ENCODE results near the gene CRP. TPM values are rescaled to one million over a fixed set of nuclear protein-coding genes. Genes with fewer than 3 reads are reported as not detected.

Gene CRP
- polyA plus RNA-seq (2012; ENCODE audit: insufficient read depth, insufficient read length, low read depth), result not detected

GRCh38 chr1:159714529-159714928 lies at the start of gene CRP:
TSS of gene CRP (minus strand) at chr1:159714589. CDS start at chr1:159714485, 104 bp downstream.
- DNase-seq, result no peak
- TF ChIP-seq CTCF (IDR thresholded peaks at IDR 0.05; ENCODE audit: low read depth, low read length), result no peak
- Histone ChIP-seq H3K4me1 (no peaks in the 10 kb centered on the region), H3K27me3 (no peaks in the 10 kb centered on the region), H3K4me3 (ENCODE audit: low read depth, low read length) (no peak within 1 kb of the TSS), H3K36me3 (no peaks in the 10 kb centered on the region), H3K9me3 (no peaks in the 10 kb centered on the region)

- Histone ChIP-seq H3K36me3 (no peaks in the 10 kb centered on the region), H3K4me1 (no peaks in the 10 kb centered on the region), H3K27me3 (no peaks in the 10 kb centered on the region; the same call in 1 of the 2 replicates), H3K4me3 (ENCODE audit: low read depth, low read length) (no peak overlapping the region), H3K9me3 (no peaks in the 10 kb centered on the region)
- no peak for DNase-seq
- no peak for TF ChIP-seq CTCF (IDR thresholded peaks at IDR 0.05; ENCODE audit: low read depth, low read length)
These were observed 49.3 kb upstream of the CRP start for GRCh38 chr1:159763686-159764085.

- no peaks in the 10 kb centered on the region for H3K36me3 ChIP-seq
- no peak overlapping the region for H3K4me3 ChIP-seq (ENCODE audit: low read depth, low read length)
- no peak for TF ChIP-seq CTCF (IDR thresholded peaks at IDR 0.05; ENCODE audit: low read depth, low read length)
- H3K27me3 ChIP-seq, result no peaks in the 10 kb centered on the region
- H3K4me1 ChIP-seq, result no peaks in the 10 kb centered on the region
- no peaks in the 10 kb centered on the region for H3K9me3 ChIP-seq
- no peak for DNase-seq
These were observed 42.0 kb upstream of the CRP start for GRCh38 chr1:159756397-159756796.

GRCh38 chr1:159755451-159756007 lies 41.1 kb upstream of the CRP start:
- Histone ChIP-seq H3K36me3 (no peaks in the 10 kb centered on the region), H3K27me3 (no peaks in the 10 kb centered on the region), H3K9me3 (no peaks in the 10 kb centered on the region), H3K4me3 (ENCODE audit: low read depth, low read length) (no peak overlapping the region), H3K4me1 (no peaks in the 10 kb centered on the region)
- TF ChIP-seq CTCF (IDR thresholded peaks at IDR 0.05; ENCODE audit: low read depth, low read length), result no peak
- no peak for DNase-seq

- H3K36me3 ChIP-seq, result no peaks in the 10 kb centered on the region
- no peaks in the 10 kb centered on the region for H3K4me1 ChIP-seq
- H3K9me3 ChIP-seq, result no peaks in the 10 kb centered on the region
- no peak overlapping the region for H3K4me3 ChIP-seq (ENCODE audit: low read depth, low read length)
- no peak for DNase-seq
- H3K27me3 ChIP-seq, result no peaks in the 10 kb centered on the region
- TF ChIP-seq CTCF (IDR thresholded peaks at IDR 0.05; ENCODE audit: low read depth, low read length), result no peak
These were observed 39.0 kb upstream of the CRP start for GRCh38 chr1:159753386-159753785.

- no peaks in the 10 kb centered on the region for H3K9me3 ChIP-seq
- no peak overlapping the region for H3K4me3 ChIP-seq (ENCODE audit: low read depth, low read length)
- no peak for DNase-seq
- no peaks in the 10 kb centered on the region for H3K4me1 ChIP-seq
- H3K27me3 ChIP-seq, result no peaks in the 10 kb centered on the region
- H3K36me3 ChIP-seq, result no peaks in the 10 kb centered on the region
- TF ChIP-seq CTCF (IDR thresholded peaks at IDR 0.05; ENCODE audit: low read depth, low read length), result no peak
These were observed 37.8 kb upstream of the CRP start for GRCh38 chr1:159752135-159752580.
